ENCODE measurements around the gene CREB3L2.
A peak's percentile ranks its signal among the peaks of the same experiment; 100 is the strongest.
"Not testable (repeated sequence)": the region's sequence is repeated elsewhere in the genome, so short reads cannot be mapped to it uniquely, and the experiment has no call there.

Gene CREB3L2

DNA sequence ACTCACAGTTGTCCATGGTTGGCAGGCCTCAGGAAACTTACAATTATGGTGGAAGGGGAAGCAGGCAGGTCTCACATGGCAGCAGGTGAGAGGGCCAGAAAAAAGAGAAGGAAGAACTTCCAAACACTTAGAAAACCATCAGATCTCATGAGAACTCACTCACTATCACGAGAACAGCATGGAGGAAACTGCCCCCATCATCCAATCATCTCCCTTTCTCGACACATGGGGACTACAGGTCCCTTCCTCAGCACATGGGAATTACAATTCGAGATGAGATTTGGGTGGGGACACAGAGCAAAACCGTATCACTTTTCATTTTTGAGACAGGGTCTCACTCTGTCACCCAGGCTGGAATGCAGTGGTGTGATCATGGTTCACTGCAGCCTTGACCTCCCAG, 12.3 kb upstream of the CREB3L2 start:
- DNase-seq (ENCODE audit: low read depth in 2 of 2, low spot score in 1 of 2), result not testable (repeated sequence)

DNA sequence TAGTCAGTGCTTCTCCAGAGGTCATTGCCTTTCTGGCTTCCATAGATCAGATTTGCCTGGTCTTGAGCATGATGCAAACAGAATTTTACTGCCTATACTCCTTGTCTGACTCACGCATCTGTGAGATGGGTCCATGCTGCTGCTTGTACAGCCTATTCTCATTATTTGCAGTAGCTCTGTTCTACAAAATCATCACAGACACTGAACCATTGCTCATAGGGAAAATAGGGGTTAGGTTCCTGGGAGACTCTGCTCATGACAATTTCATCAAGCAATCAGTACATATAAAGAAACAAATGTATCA, 7.4 kb upstream of the CREB3L2 start:
- no peak for DNase-seq (ENCODE audit: low read depth in 2 of 2, low spot score in 1 of 2)

DNA sequence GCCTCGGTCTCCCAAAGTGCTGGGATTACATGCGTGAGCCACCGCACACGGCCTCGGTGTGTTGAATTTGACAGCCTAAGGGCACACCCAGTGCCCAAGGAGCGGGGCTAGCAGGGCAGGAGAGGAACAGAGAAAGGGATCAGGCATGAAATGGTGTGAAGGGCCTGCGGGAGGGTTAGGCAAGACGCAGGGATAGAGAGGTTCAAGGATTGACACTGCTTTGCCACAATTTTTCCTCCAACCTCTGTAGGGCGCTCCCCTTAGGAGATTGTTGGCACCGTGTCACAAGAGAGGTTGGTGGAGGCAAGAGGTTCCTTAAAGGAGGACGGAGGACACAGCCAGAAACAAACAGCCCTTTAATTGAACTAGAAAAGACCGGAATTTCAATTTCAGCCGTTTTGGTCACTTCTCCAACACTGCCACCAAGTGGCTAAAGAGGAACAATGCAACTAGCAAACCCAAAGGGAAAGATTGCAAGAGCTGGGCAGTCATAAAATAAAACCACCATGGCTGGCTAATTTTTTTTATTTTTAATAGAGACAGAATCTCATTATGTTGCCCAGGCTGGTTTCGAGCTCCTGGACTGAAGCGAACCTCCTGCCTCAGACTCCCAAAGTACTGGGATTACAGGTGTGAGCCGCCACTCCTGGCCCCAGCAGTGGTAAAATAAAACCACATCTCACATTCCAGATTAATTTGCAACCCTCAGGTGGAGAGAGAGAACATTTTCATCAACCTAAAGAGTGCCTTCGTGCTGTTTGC, 6.9 kb upstream of the CREB3L2 start:
- no peak for DNase-seq (ENCODE audit: low read depth in 2 of 2, low spot score in 1 of 2)

DNA sequence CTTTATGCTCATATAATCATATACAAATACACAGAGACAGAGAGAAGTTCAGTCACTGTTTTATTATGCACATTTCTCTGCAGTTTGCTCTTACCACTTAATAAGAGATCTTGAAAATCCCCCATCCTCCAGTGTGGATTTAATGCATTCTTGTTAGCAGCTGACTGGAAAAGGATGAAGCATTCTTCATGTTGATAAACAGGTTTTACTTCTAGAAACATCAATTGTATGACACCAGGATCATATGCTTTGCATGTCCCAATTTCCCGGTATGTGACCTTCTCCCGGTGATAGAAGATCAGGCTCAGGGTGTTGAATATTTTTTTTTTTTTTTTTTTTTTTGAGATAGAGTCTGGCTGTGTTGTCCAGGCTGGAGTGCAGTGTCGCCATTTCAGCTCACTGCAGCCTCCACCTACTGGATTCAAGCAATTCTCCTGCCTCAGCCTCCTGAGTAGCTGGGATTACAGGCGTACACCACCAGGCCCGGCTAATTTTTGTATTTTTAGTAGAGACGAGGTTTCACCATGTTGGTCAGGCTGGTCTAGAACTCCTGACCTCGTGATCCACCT, 6.2 kb upstream of the CREB3L2 start:
- DNase-seq (ENCODE audit: low read depth in 2 of 2, low spot score in 1 of 2), result no peak

DNA sequence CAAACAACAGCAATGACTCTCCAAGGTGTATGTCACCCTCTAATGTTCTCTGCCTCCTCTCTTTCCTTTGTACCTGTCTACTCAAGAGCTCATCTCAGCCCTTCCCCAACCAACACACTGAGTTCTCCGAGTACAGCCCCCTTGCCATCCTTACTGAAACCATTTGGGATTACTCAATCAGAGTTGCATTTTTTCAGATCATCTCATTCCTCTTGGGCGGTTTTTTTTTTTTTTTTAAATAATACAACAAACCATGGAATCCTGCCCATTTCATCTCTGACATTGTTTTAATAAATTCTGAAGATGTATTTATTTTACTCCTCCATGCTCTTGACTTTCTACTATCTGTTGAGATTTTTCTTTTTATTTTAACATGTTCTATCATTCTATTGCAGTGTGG, 4.2 kb upstream of the CREB3L2 start:
- DNase-seq (ENCODE audit: low read depth in 2 of 2, low spot score in 1 of 2), result no peak

DNA sequence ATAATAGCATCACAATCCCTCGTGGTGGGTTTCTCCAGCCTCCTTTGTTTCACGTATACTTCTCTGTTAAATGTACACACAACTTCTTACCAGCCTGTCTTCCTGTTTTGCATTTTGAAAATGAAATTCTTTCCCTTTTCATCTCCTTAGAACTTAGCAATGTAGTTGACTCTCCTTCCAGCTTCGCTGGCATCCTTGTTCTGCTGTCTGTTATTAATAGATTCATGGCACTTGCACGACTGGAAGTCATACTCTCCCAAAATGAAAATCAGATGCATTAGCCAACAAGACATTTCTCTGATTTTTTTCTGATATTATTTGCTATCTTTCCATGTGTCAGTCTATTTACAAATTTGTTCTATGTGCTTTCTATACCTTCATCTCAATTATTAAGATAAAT, 3.0 kb upstream of the CREB3L2 start:
- no peak for DNase-seq (ENCODE audit: low read depth in 2 of 2, low spot score in 1 of 2)

DNA sequence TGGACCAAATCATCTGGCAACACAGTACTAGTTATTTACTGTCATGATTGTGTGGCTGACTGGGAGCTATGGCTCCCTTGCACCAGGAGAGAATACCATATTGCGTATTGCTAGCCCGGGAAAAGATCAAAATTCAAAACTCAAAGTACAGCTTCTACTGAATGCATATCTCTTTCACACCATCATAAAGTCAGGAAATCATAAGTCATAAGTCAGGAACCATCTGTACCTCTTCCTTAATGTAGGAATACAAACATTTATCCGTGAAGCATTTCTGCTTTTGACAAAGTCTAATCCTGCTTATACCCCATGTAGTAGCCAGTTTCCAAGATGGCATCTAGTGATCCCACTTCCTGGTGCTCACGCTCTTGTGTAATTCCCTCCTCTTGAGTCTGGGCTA, 2.2 kb upstream of the CREB3L2 start:
- no peak for DNase-seq (ENCODE audit: low read depth in 2 of 2, low spot score in 1 of 2)

DNA sequence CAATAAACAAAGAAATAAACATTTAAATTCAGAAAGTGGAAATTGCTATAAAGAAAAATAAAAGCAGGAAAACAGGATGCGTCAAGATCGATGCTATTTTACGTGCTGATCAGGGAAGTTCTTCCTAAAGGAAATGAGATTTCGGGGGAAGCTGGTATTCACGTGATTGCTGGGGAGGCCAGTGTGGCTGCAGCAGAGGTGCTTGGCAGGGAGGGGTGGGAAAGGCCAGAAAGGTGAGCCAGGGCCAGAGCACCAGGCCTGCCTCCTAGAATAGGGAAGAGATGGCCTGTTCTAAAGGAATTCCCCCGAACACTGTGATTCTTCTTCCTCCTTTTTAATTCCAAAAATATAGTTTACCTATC, 923 bp upstream of the CREB3L2 start:
- DNase-seq (ENCODE audit: low read depth in 2 of 2, low spot score in 1 of 2), result no peak

DNA sequence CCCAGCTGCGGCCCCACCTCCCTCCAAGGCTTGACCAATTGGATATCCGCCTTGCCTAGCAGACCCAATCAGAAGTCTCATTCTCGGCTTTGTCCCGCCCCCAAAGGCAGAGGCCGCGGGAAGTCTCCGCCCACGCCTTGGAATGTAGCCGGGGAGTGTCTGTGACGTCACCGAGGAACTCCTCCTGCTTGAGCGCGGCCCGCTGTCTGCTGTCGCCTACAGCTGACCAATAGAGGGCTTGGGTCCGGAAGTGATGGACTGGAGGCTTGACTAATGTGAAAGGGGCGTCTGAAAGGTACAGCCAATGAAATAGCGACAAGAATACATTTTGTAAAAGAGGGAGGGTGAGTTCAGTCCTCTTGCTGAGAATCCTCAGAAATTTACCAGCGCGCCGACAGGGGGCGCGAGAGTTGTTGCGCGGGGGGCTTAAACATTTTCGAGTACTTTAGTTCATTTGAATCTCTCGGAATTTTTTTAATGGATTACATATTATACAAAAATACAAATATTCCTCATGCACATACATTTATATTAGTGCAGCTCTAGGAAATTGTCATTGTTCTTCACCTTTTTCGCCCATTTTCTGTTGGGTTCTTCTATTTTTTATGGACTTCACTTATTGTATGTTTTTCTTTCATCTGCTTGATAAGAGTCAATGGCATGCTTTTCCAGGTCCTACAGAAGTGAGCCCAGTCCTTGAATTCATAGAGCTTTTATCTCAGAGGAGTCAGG, 376 bp upstream of the CREB3L2 start:
- DNase-seq (ENCODE audit: low read depth in 2 of 2, low spot score in 1 of 2), result peak; percentile 94 to 96

DNA sequence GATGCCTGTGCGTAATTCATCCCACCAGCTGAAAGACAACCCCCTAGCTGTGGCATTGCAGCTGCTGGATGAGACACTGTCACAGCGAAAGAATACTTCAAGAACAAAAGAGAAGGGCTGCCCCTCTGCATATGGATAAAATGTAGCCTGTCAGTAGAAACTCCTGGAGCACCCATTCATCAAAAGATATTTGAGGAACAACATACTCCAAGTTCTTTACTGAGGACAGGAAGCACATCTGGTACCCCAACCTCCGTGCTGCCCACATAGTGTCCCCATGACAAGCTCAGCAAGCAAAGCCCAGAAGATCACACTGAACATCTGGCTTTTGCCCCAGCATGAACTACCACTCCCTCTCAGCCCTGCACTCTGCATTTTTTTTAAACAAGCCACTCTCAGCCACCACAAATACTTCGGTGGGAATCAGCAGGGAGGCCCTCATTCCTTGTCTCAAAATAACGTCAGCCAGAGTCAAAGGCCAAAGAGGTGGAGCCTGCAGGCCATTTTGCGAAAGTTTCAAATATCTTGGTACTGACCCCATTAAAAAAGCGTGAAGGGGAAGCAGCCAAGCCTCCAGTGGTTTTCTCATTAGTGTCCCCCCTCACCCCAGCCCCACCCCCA, 1.7 kb downstream of the CREB3L2 start:
- no peak for DNase-seq (ENCODE audit: low read depth in 2 of 2, low spot score in 1 of 2)

DNA sequence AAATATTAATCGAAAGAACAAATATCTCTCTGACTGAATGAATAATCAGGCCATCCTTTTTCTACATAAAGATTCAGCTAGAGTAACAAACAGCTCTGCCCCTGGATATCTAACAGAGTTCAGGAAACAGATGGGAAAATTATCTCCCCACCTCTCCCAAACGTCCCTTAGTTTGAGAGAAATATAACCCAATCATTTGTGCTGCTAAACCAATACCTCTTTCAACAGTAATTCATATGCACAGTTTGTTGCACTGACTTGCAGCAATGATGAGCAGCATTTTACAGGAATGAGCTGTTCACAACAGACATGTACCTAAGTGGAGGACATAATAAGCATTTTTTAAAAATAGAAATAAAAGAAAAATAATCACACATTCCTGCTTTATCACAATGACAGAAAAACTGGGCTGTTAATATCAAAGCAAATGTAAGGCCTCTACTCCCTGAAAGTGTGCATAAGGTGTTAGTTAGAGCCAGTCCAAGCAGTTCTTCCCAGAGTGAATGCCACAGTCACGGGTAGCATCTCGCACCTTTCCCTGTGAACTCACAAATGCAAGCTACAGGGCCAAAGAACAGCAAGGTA, 2.3 kb downstream of the CREB3L2 start:
- no peak for DNase-seq (ENCODE audit: low read depth in 2 of 2, low spot score in 1 of 2)

DNA sequence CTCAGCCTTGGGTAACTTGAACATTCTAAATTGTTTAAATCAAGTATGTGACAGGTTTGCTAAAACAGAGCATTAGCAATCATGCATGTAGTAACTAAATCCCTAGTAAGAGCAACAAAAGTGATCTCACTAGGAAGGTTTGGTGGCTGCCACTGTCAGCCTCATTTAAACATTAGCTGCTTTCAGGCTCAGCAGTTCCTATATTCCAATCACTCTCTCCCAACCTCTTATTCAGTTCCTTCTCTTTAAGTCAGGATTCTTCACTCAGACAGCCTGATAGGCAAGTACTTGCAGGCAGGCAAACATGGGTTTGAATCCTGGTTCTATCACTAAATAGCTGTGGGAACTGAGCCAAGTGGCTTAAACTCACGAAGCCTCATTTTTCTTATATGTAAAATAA, 3.6 kb downstream of the CREB3L2 start:
- DNase-seq (ENCODE audit: low read depth in 2 of 2, low spot score in 1 of 2), result no peak

DNA sequence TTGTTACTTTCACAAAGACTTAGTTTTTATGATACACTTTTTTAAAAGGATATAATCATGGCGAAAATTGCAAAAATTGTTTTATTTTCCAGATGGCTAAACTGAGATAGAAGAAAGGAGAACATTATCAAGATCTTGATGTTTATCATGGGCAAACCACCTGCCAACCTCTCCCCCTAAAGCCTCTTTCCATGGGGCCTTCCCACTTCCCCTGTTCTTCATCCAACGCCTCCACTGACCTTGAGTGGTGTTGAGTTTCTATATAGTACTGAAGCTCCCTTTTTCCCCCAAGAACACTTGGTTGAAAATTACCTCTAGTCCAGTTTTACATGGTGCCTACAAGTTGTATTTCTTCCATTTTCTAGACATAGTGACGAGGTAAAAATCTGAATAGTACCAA, 5.0 kb downstream of the CREB3L2 start:
- no peak for DNase-seq (ENCODE audit: low read depth in 2 of 2, low spot score in 1 of 2)

DNA sequence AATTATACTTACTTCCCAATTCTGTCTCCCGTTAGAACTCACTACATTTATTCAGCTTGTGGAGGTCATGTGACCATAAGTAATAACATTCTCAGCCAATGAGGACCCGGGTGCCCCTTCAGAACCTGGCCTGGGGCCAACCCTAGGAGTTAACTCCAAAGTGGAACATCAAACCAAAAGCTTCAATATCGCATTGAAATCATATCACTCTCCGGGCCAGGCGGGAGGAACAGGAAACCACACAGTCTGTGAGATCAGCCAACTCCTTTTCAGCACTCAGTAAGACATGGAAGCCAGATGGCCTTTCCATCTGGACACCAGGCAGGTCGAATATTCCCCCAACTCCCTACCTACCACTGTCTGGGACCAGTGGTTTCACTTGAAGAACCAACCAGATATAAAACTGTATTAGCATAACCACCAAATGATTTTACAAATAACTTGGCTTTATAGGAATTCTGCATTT, 5.5 kb downstream of the CREB3L2 start:
- no peak for DNase-seq (ENCODE audit: low read depth in 2 of 2, low spot score in 1 of 2)

DNA sequence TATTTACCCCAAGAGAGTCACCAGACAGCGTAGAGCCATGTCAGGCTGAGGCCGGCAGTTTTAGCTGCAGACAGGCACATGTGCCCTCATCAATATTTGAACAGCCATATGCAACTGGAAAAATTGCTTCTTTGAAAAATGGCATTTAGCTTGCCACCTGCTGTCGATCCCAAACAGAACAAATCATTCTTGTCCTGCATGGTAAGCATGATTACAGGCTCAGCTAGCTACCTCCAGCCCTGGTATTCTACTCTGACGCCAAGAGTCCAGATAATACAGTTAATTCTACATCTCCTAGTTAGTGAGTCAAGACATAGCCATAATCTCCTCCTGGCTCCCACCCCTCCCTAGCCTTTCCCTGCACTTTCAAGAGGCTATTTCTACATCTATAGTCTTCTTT, 7.7 kb downstream of the CREB3L2 start:
- no peak for DNase-seq (ENCODE audit: low read depth in 2 of 2, low spot score in 1 of 2)

DNA sequence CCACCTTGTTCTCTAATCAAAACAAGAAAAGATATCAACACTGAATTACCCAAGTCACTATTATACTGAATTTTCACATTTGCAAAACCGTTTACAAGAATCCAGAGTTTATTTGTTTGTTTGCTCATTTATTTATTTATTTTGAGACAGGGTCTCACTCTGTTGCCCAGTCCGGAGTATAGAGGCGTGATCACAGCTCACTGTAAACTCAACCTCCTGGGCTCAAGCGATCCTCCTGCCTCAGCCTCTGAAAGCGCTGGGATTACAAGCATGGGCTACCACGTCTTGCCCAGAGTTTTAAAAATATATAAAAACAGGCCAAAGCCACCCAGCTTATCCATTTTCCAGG, 8.5 kb downstream of the CREB3L2 start:
- no peak for DNase-seq (ENCODE audit: low read depth in 2 of 2, low spot score in 1 of 2)

DNA sequence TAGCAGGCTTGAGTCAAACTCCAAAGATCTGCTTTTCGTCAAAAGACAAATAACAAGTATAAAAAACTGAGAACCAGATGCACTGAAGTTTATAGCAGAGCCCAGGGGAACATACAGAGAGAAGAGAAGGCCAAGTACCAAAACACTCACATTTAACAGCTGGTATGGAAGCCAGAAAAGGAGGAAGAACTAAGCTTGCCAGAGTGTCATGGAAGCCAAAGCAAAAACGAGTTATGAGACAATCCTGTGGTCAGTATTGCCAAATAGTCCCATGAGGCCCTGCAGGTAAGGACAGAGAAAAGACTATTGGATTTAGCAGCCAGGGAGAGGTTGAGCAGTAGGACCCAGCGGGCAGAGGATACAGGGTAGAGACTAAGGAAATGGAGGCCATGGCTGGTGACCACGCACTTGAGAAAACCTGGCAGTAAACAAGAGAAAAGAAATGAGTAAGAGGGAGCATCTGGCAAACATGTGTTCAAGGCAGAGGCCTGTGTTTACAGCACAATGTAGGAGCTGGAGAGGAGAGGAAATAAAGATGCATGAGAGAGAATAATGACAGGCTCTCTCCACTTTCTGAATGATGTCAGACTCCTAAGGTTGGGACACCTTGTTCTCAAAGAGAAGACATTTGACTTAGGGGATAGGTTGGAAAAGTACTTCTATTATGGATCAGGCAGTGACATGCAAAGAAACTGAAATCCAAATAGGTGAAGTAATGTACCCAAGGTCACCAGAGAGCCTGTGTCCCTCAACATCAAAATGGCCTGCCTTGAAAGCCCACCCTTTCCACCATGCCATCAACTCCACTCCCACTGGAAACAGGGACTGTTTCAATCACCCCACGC, 9.1 kb downstream of the CREB3L2 start:
- DNase-seq (ENCODE audit: low read depth in 2 of 2, low spot score in 1 of 2), result no peak

DNA sequence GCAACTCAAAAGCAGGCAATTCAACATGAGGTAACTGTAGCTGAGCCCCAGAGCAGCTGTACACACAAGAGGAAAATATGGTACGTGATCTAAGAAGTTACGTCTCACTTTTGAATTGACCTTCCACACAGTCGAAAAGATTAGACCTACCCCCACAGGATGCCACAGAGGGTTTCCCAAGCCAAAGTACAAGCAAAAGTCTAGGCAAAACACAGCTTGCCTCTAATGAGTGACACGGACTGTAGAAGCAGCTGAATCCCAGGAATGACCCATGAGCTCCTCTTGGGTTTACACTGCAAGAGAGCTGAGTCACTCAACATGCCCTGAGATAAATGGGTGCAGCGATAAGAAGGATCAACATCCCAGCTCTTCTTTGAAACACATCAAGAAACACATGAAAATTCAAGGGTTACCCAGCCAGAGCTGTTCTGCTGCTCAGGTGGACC, 9.8 kb downstream of the CREB3L2 start:
- DNase-seq (ENCODE audit: low read depth in 2 of 2, low spot score in 1 of 2), result no peak

DNA sequence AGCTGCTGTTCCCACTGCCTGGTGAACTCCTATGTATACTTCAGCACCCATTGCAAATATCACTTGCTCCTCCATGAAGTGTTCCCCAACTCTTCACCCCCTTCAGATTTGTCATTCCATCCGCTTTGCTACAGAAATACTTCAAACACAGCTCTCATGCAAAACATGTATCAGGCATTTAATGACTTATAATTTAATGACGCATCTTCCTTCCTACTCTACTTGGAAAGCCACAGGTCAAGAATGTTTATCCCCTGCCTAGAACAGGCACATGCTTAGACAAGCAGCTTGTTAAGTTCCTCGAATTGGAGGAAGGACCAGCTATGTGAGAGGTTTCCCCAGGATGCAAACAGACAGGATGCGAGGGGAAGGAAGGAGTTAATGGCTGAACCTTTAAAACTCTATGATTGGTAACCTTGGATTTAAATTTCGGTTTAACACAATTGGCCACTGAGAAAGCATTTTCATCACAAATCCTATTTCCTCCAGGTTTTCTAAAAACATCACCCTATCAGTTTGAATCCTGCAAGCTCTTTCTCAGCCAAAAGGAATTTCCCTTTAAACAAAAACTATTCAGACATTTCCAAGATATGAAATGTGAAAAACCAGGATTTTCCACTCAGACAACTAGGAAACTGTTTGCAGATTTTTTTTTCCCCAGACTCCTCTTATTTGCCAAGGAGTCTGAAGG, 11.5 kb downstream of the CREB3L2 start:
- DNase-seq (ENCODE audit: low read depth in 2 of 2, low spot score in 1 of 2), result no peak

DNA sequence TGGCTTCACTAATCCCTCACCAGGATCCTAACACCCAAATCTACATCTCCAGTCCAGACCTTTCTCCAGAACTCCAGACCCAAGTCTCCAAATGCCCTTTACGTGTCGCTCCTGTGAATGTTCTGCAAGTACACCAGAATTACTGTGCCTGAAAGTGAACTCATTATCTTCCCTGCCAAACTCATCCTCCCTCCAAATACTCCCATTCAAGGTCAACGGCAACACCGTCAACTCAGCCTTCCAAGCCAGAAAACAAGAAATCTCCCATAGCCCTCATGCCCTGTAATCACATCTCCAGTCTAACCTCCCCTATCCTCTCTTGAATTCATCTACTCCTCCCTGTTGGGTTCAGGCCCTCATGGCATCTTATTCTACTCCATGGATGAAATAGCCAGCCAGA, 12.3 kb downstream of the CREB3L2 start:
- no peak for DNase-seq (ENCODE audit: low read depth in 2 of 2, low spot score in 1 of 2)

Data from stimulated activated CD8-positive, alpha-beta memory T cell treated with anti-CD3 and anti-CD28 coated beads, Interleukin-4, amount 100 ng/mL, for 1 hour (primary cell).